K562 (cell line): Measurements from ENCODE around the gene DTWD2. TPM values are rescaled to one million over a fixed set of nuclear protein-coding genes. Genes with fewer than 3 reads are reported as not detected.

Experiments
- ATAC-seq: fragments of 200-7000 bp; cut with Tn5 transposase; 3 replicates; pipeline ENCODE4 v1.9.1; 2020; ENCODE audit warnings: moderate library complexity
- BruUV-seq: library from RNA; stranded (reverse); fragments of 400-500 nt; replicated peaks from 2 replicates; lab custom pipeline; 2021; lab: Mats Ljungman, UMichigan
- CTCF ChIA-PET: fragments of 300-600 bp; formaldehyde crosslinking; extraction: SDS; loops from one replicate; lab custom pipeline; 2021; ENCODE audit warnings: low intra/inter-chr PET ratio; lab: Yijun Ruan, JAX
- POLR2A ChIA-PET: fragments of 300-600, 350-650 bp; sonication (Branson Sonifier 250); formaldehyde crosslinking; extraction: SDS; loops from one replicate; lab custom pipeline; 2021; ENCODE audit warnings: antibody characterized with exemption, inconsistent platforms; lab: Yijun Ruan, JAX
- DNase-seq, 4 experiments: peaks; one replicate each; pipeline versions ENCODE4 v3.0.0 to v3.0.0-alpha.2; 2011 to 2018; ENCODE audit warnings: low spot score in 3 of 4, mixed read lengths in 3 of 4; ENCODE audit errors: extremely low read depth in 1 of 4
- FAIRE-seq: peaks from 2 replicates; lab custom pipeline; 2011; peaks lifted over from hg19 to GRCh38; lab: Jason Lieb, UNC
- H2AFZ ChIP-seq: 2 replicates; pipeline ENCODE4 v1.6.0; 2011; ENCODE audit warnings: low read depth, low read length, control low read depth, inconsistent platforms
- H3K27ac ChIP-seq: fragments of 200-600 bp; 3 replicates; pipeline ENCODE4 v1.8.0; 2011; ENCODE audit warnings: low read depth, mild to moderate bottlenecking, control low read depth, inconsistent platforms, low read length, moderate library complexity, mixed read lengths; ENCODE audit errors: extremely low read depth
- H3K27me3 ChIP-seq, 2 experiments: fragments of 300-600 bp in 1 of 2; 2 replicates in 1 of 2; 3 replicates in 1 of 2; pipeline versions ENCODE4 v1.6.0 to v1.8.0; 2011; ENCODE audit warnings: inconsistent platforms in 2 of 2, low read length in 2 of 2, mild to moderate bottlenecking in 1 of 2, mixed read lengths in 1 of 2, moderate library complexity in 1 of 2; ENCODE audit not compliant: control insufficient read depth in 2 of 2, insufficient read depth in 2 of 2
- H3K36me3 ChIP-seq: fragments of 300-600 bp; 3 replicates; pipeline ENCODE4 v1.8.0; 2011; ENCODE audit warnings: mild to moderate bottlenecking, low read length, inconsistent platforms; ENCODE audit not compliant: control insufficient read depth, insufficient read depth
- H3K4me1 ChIP-seq, 2 experiments: fragments of 200-600 bp in 1 of 2; replicated peaks in 1 of 2; 2 replicates in 1 of 2; 3 replicates in 1 of 2; pipeline versions ENCODE4 v1.5.1 to v1.8.0; 2011; ENCODE audit warnings: inconsistent platforms in 2 of 2, low read length in 2 of 2, mild to moderate bottlenecking in 1 of 2, mixed read lengths in 1 of 2, moderate library complexity in 1 of 2; ENCODE audit not compliant: control insufficient read depth in 2 of 2, insufficient read depth in 2 of 2
- H3K4me2 ChIP-seq: 2 replicates; pipeline ENCODE4 v1.6.1; 2011; ENCODE audit warnings: low read length, control low read depth, inconsistent platforms, mixed read lengths; ENCODE audit not compliant: insufficient read depth
- H3K4me3 ChIP-seq: fragments of 200-600 bp; sonication (generic), shearing (Covaris generic); 2 replicates; pipeline ENCODE4 v1.5.1; 2016; ENCODE audit warnings: control low read depth, inconsistent platforms
- H3K79me2 ChIP-seq: fragments of 200-600 bp; 3 replicates; pipeline ENCODE4 v1.8.0; 2011; ENCODE audit warnings: low read length, inconsistent platforms; ENCODE audit not compliant: control insufficient read depth, insufficient read depth
- H3K9ac ChIP-seq, 2 experiments: 2 replicates each; pipeline versions ENCODE4 v1.6.0 to v1.6.1; 2011; ENCODE audit warnings: low read depth in 2 of 2, low read length in 2 of 2, control low read depth in 1 of 2, inconsistent platforms in 1 of 2, mild to moderate bottlenecking in 1 of 2, mixed read lengths in 1 of 2; ENCODE audit not compliant: insufficient read depth in 1 of 2
- H3K9me1 ChIP-seq: one replicate; pipeline ENCODE4 v1.6.0; 2011; ENCODE audit warnings: inconsistent platforms, mild to moderate bottlenecking, low read length, moderate library complexity; ENCODE audit not compliant: control insufficient read depth, insufficient read depth
- H3K9me3 ChIP-seq: replicated peaks from 2 replicates; pipeline ENCODE4 v1.5.1; 2011; ENCODE audit warnings: low read depth, low read length, inconsistent platforms; ENCODE audit not compliant: control insufficient read depth, insufficient read depth
- H4K20me1 ChIP-seq: replicated peaks from 2 replicates; pipeline ENCODE4 v1.6.1; 2011; ENCODE audit warnings: low read length, inconsistent platforms, mixed read lengths; ENCODE audit not compliant: control insufficient read depth, insufficient read depth
- ARNT ChIP-seq, 2 experiments: fragments of 450-650 bp; IDR thresholded peaks; 2 replicates each; pipeline ENCODE4 v1.6.1; 2016; ENCODE audit warnings: mild to moderate bottlenecking in 1 of 2
- ATF2 ChIP-seq: sonication (generic); formaldehyde crosslinking; IDR thresholded peaks from 2 replicates; pipeline ENCODE4 v1.8.1; 2022; ENCODE audit warnings: missing genetic modification reagents
- NCOR1 ChIP-seq: fragments of 450-650 bp; IDR thresholded peaks from 2 replicates; pipeline ENCODE4 v1.6.1; 2016; ENCODE audit warnings: mild to moderate bottlenecking, moderate library complexity
- PCBP1 ChIP-seq: fragments of 200-400 bp; formaldehyde crosslinking; IDR thresholded peaks from 2 replicates; pipeline ENCODE4 v1.6.1; 2018; ENCODE audit warnings: mild to moderate bottlenecking, low read depth, low read length; ENCODE audit not compliant: poor library complexity, severe bottlenecking
- RBFOX2 ChIP-seq: fragments of 200-400 bp; formaldehyde crosslinking; IDR thresholded peaks from 2 replicates; pipeline ENCODE4 v1.6.1; 2017; ENCODE audit warnings: low read depth, mild to moderate bottlenecking, low read length, moderate library complexity
- SAFB ChIP-seq: fragments of 200-400 bp; formaldehyde crosslinking; IDR thresholded peaks from 2 replicates; pipeline ENCODE4 v1.6.1; 2017; ENCODE audit warnings: low read depth, low read length, borderline replicate concordance
- SNIP1 ChIP-seq: fragments of 450-650 bp; IDR thresholded peaks from 2 replicates; pipeline ENCODE4 v1.7.1; 2017; ENCODE audit warnings: low read depth, mild to moderate bottlenecking
- STAG1 ChIP-seq: sonication (generic); formaldehyde crosslinking; IDR thresholded peaks from 2 replicates; pipeline ENCODE4 v1.5.0; 2020; ENCODE audit warnings: missing genetic modification reagents, borderline replicate concordance
- TBP ChIP-seq: optimal IDR thresholded peaks from 2 replicates; pipeline ENCODE3; 2011; ENCODE audit warnings: low read depth, low read length, improper control_type of control experiment
- VEZF1 ChIP-seq: fragments of 200-800 bp; sonication (Bioruptor generic); IDR thresholded peaks from 2 replicates; pipeline ENCODE4 v1.6.1; 2017; ENCODE audit warnings: missing genetic modification characterization, missing compliant biosample characterization
- ZBTB7A ChIP-seq: IDR thresholded peaks from 2 replicates; pipeline ENCODE4 v1.6.1; 2011; ENCODE audit warnings: low read depth, mild to moderate bottlenecking, low read length, moderate library complexity, borderline replicate concordance; ENCODE audit not compliant: control insufficient read depth
- ZBTB9 ChIP-seq: fragments of 450-650 bp; formaldehyde crosslinking; IDR thresholded peaks from 2 replicates; pipeline ENCODE4 v1.4.0; 2020; ENCODE audit warnings: mild to moderate bottlenecking, moderate library complexity
- ZNF232 ChIP-seq: sonication (generic); formaldehyde crosslinking; IDR thresholded peaks from 2 replicates; pipeline ENCODE4 v1.8.0; 2022; ENCODE audit warnings: mild to moderate bottlenecking, missing genetic modification reagents
- ZNF436 ChIP-seq: fragments of 250-450, 450-650 bp; sonication (Bioruptor Pico); formaldehyde crosslinking; IDR thresholded peaks from 2 replicates; pipeline ENCODE4 v1.7.0; 2020; ENCODE audit warnings: mild to moderate bottlenecking
- ZNF592 ChIP-seq: fragments of 450-650 bp; IDR thresholded peaks from 2 replicates; pipeline ENCODE4 v1.6.1; 2017; ENCODE audit warnings: antibody characterized with exemption, mild to moderate bottlenecking
- in situ Hi-C: fragments of 300-500 bp; cut with MboI; formaldehyde crosslinking; loops from 4 replicates; pipeline ENCODE4 v1.15.0; 2018; ENCODE audit warnings: inconsistent platforms, mixed read lengths
- intact Hi-C: fragments of 100-400 bp; cut with micrococcal nuclease; formaldehyde crosslinking; loops from 2 replicates; pipeline ENCODE4 v1.14.2; 2022
- polyA plus RNA-seq, 8 experiments: library from polyadenylated mRNA; depleted of rRNA in 4 of 8; stranded (reverse) in 5 of 8; unstranded in 3 of 8; fragments of >200 nt; fragmentation: Nextera tagmentation in 2 of 8; fragmentation: Illumina TruSeq in 1 of 8; extraction: Ambion mirVana in 2 of 8; extraction: Trizol in 1 of 8; gene quantifications; 2 replicates each; pipeline versions ENCODE4 v1.2.1 to v1.2.3, GENCODE V29; 2011 to 2014; ENCODE audit warnings: inconsistent platforms in 1 of 8, missing spikeins in 1 of 8
- total RNA-seq, 7 experiments: library from RNA; depleted of rRNA in 6 of 7; stranded (reverse); fragments of >200 nt in 6 of 7; fragmentation: Illumina TruSeq in 2 of 7; extraction: Trizol in 2 of 7; gene quantifications; 2 replicates each; pipeline versions ENCODE4 v1.2.1 to v1.2.3, GENCODE V29; 2011 to 2021; ENCODE audit warnings: low replicate concordance in 1 of 7

DTWD2 gene
- total and polyA plus RNA-seq, 9 of the 15 experiments (the other 6 are each of a cell fraction or from before 2014, with no cell fraction given) = 0.99 to 10.8 (median 4.1) TPM

- H3K4me1 ChIP-seq = no peaks in the 10 kb centered on the region
- TF ChIP-seq ZBTB9 = no peak
- no peak for TF ChIP-seq RBFOX2
- TF ChIP-seq ATF2 (CRISPR knock-in tag) = no peak
- no peak for TF ChIP-seq VEZF1 (CRISPR knock-in tag)
- TF ChIP-seq TBP = no peak
- no peak for TF ChIP-seq PCBP1
- TF ChIP-seq SNIP1 = no peak
- TF ChIP-seq ZNF592 = no peak
- no peak for TF ChIP-seq ZNF232
- TF ChIP-seq ARNT (IDR thresholded peaks at IDR 0.05) = no peak
- no peak for TF ChIP-seq STAG1
- no peak for TF ChIP-seq SAFB
- TF ChIP-seq ZNF436 (CRISPR knock-in tag) = no peak
- no peak for TF ChIP-seq ZBTB7A
- no peak for TF ChIP-seq NCOR1
- no peaks in the 10 kb centered on the region for H3K9me1 ChIP-seq
- H3K36me3 ChIP-seq = no peaks in the 10 kb centered on the region
- ATAC-seq (no peak), DNase-seq (no peak), FAIRE-seq (no peak)
- H3K9ac ChIP-seq = no peak overlapping the region
- H2AFZ ChIP-seq = no peak overlapping the region
- H3K27ac ChIP-seq = no peak overlapping the region
- CTCF ChIA-PET = no interaction called here
- H3K4me2 ChIP-seq = no peak overlapping the region
- H4K20me1 ChIP-seq = no peaks in the 10 kb centered on the region
- POLR2A ChIA-PET = interaction anchor here (1.2 kb wide), 1 partner anchor 9 kb away, joined by 3 read pairs; no protein-coding TSS in a partner anchor
- H3K27me3 ChIP-seq = no peaks in the 10 kb centered on the region
- in situ Hi-C loops (no loop called here), intact Hi-C loops (no loop called here)
- no peaks in the 10 kb centered on the region for H3K79me2 ChIP-seq
- no TSS peak for BruUV-seq
- H3K9me3 ChIP-seq = no peaks in the 10 kb centered on the region
- H3K4me3 ChIP-seq = no peak overlapping the region
Measured at GRCh38 chr5:118863345-118863744, 125.0 kb downstream of the DTWD2 start.
